Skeletal muscle cell (primary cell): ENCODE data around the gene TC2N.
"Not testable (repeated sequence)": the region's sequence is repeated elsewhere in the genome, so short reads cannot be mapped to it uniquely, and the experiment has no call there.

Experiments
- DNase-seq: peaks from one replicate; pipeline ENCODE4 v3.0.0-alpha.2; 2010; ENCODE audit warnings: low read depth
- H3K4me3 ChIP-seq: 2 replicates; pipeline ENCODE4 v1.5.1; 2011; ENCODE audit warnings: low read depth, mild to moderate bottlenecking, control low read depth, low read length, moderate library complexity

TC2N gene

GRCh38 chr14:91872011-91872501, 4.7 kb upstream of the TC2N start:
- no peak for DNase-seq
- no peak overlapping the region for H3K4me3 ChIP-seq

- not testable (repeated sequence) for H3K4me3 ChIP-seq, DNase-seq
These were observed 4.1 kb upstream of the TC2N start for GRCh38 chr14:91871401-91871800.

- H3K4me3 ChIP-seq, result no peak overlapping the region
- DNase-seq, result no peak
These were observed 3.6 kb upstream of the TC2N start for GRCh38 chr14:91870890-91871289.

- DNase-seq, result no peak
- no peak overlapping the region for H3K4me3 ChIP-seq
These were observed 2.7 kb upstream of the TC2N start for GRCh38 chr14:91870001-91870400.

GRCh38 chr14:91869556-91869955, 2.2 kb upstream of the TC2N start:
- no peak for DNase-seq

GRCh38 chr14:91866511-91867295, 633 bp downstream of the TC2N start:
- no peak overlapping the region for H3K4me3 ChIP-seq
- DNase-seq, result no peak

More at GRCh38 chr14:91869556-91869955, 2.2 kb upstream of the TC2N start:
- H3K4me3 ChIP-seq, result no peak overlapping the region

- no peak overlapping the region for H3K4me3 ChIP-seq
- no peak for DNase-seq
These were observed 1.3 kb downstream of the TC2N start for GRCh38 chr14:91866061-91866460.

GRCh38 chr14:91862417-91862816, 4.9 kb downstream of the TC2N start:
- no peak overlapping the region for H3K4me3 ChIP-seq
- no peak for DNase-seq

GRCh38 chr14:91861091-91861490, 6.2 kb downstream of the TC2N start:
- no peak for DNase-seq
- H3K4me3 ChIP-seq, result no peak overlapping the region

- no peak for DNase-seq
These were observed 7.1 kb downstream of the TC2N start for GRCh38 chr14:91860238-91860637.

GRCh38 chr14:91858536-91859275, 8.6 kb downstream of the TC2N start:
- DNase-seq, result no peak
- no peak overlapping the region for H3K4me3 ChIP-seq

More at GRCh38 chr14:91860238-91860637, 7.1 kb downstream of the TC2N start:
- no peak overlapping the region for H3K4me3 ChIP-seq

GRCh38 chr14:91857614-91858013, 9.7 kb downstream of the TC2N start:
- no peak for DNase-seq
- no peak overlapping the region for H3K4me3 ChIP-seq

GRCh38 chr14:91854327-91854934, 12.9 kb downstream of the TC2N start:
- no peak overlapping the region for H3K4me3 ChIP-seq
- no peak for DNase-seq

GRCh38 chr14:91851563-91851962, 15.8 kb downstream of the TC2N start:
- no peak for DNase-seq
- H3K4me3 ChIP-seq, result no peak overlapping the region

GRCh38 chr14:91848504-91849001, 18.8 kb downstream of the TC2N start:
- DNase-seq, result no peak
- no peak overlapping the region for H3K4me3 ChIP-seq

- no peak for DNase-seq
- no peak overlapping the region for H3K4me3 ChIP-seq
These were observed 19.6 kb downstream of the TC2N start for GRCh38 chr14:91847693-91848092.

- DNase-seq, result no peak
- no peak overlapping the region for H3K4me3 ChIP-seq
These were observed 21.7 kb downstream of the TC2N start for GRCh38 chr14:91845652-91846051.

GRCh38 chr14:91845056-91845455, 22.3 kb downstream of the TC2N start:
- not testable (repeated sequence) for H3K4me3 ChIP-seq, DNase-seq

- no peak for DNase-seq
- no peak overlapping the region for H3K4me3 ChIP-seq
These were observed 23.3 kb downstream of the TC2N start for GRCh38 chr14:91844029-91844428.

GRCh38 chr14:91843437-91843836, 23.9 kb downstream of the TC2N start:
- DNase-seq, result no peak
- no peak overlapping the region for H3K4me3 ChIP-seq
